ENCODE data around the gene MCEMP1. TPM values are rescaled to one million over a fixed set of nuclear protein-coding genes. Genes with fewer than 3 reads are reported as not detected.

MCEMP1 gene
- polyA plus RNA-seq, 3 donors, result 0.21 to 0.53 (median 0.21) TPM

DNA sequence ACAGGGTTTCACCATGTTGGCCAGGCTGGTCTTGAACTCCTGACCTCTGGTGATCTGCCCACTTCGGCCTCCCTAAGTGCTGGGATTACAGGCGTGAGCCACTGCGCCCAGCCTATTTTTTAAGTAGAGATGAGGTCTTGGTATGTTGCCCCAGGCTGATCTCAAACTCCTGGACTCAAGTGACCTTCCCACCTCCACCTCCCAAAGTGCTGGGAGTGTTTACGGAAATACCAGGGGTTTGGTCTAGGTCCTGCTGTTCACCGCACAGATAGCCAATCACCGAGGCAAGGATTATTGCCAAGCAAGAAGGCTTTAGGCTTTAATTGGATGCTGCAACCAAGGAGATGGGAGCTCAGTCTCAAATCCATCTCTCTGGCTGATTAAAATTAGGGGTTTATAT, 43.5 kb downstream of the MCEMP1 start:
- no peak for DNase-seq

DNA sequence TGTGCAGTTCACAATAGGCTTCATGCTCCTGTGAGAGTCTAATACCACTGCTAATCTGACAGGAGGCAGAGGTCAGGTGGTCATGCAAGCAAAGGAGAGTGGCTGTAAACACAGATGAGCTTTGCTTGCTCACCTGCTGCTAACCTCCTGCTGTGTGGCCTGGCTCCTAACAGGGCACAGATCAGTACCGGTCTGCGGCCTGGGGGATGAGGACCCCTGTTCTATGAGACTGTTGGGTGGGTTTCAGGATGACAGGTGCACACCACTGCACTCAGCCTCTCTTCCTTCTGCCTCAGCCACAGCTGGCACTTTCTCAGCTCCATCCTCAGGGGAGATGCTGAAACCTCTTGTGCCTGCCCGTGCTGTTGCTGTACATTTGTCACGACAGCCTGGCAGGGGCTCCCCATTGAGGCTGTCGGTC, 45.4 kb downstream of the MCEMP1 start:
- DNase-seq, result no peak

DNA sequence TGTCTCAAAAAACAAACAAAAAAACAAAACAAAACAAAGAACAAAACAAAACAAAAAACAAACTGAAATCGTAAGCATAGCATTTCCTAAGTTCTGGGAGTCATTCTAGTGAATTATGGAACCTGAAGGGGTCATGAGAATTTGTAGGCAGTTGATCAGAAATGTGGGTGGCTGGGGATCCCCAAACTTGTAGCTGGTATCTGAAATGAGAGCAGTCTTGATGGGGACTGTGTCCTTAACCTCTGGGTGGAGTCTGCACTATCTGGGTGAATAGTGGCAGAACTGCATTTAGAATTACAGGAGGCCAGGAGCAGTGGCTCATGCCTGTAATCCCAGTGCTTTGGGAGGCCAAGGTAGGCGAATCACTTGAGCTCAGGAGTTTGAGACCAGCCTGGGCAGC, 48.9 kb downstream of the MCEMP1 start:
- DNase-seq, result no peak

DNA sequence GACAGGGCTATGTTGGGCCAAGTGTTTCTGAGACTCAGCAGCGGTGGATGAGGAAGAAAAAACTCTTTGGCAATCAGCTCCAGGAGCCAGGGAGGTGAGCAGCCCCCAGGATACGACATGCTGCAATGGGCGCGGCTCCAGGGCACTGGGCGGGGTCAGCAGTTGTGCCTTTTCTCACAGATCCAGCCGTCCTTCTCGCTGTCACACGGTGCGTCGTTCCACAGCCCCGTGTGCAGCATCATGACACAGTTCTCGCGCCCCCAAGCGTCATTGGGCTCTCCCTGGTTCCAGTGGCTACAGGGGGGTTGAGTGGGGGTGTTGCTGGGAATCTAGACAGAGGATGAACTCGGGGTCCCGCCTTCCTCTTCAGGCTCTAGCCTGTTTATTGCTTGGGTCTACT, 52.3 kb downstream of the MCEMP1 start:
- DNase-seq, result no peak

Other genes with a start within 250 kb of the MCEMP1 start
- 10 to 100 TPM in 1 of 3 donors, 1 to 10 TPM in 2; 7.0 to 10.8 (median 9.2) TPM for gene PEX11G, start 188.1 kb upstream of the MCEMP1 start, polyA plus RNA-seq (ENCODE audit: insufficient read length in 3 of 3)
- gene ZNF358, start 161.0 kb upstream of the MCEMP1 start, polyA plus RNA-seq (ENCODE audit: insufficient read length in 3 of 3), result 10 to 100 TPM; 53.7 to 70.8 (median 64.5) TPM
- 10 to 100 TPM; 18.5 to 20.0 (median 19.8) TPM for gene MCOLN1, start 154.5 kb upstream of the MCEMP1 start, polyA plus RNA-seq (ENCODE audit: insufficient read length in 3 of 3)
- 10 to 100 TPM; 42.2 to 46.0 (median 42.8) TPM for gene PNPLA6, start 141.4 kb upstream of the MCEMP1 start, polyA plus RNA-seq (ENCODE audit: insufficient read length in 3 of 3)
- 10 to 100 TPM; 25.0 to 28.6 (median 26.2) TPM for gene CAMSAP3, start 81.2 kb upstream of the MCEMP1 start, polyA plus RNA-seq (ENCODE audit: insufficient read length in 3 of 3)
- 10 to 100 TPM; 37.5 to 47.5 (median 44.2) TPM for gene XAB2, start 47.5 kb upstream of the MCEMP1 start, polyA plus RNA-seq (ENCODE audit: insufficient read length in 3 of 3)
- 100 to 1,000 TPM; 105 to 133 (median 113) TPM for gene PET100, start 47.3 kb upstream of the MCEMP1 start, polyA plus RNA-seq (ENCODE audit: insufficient read length in 3 of 3)
- gene PCP2, start 43.4 kb upstream of the MCEMP1 start, polyA plus RNA-seq (ENCODE audit: insufficient read length in 3 of 3), result 1 to 10 TPM in 2 of 3 donors, under 1 TPM in 1; 0.91 to 2.1 (median 1.0) TPM
- gene STXBP2, start 40.0 kb upstream of the MCEMP1 start, polyA plus RNA-seq (ENCODE audit: insufficient read length in 3 of 3), result 10 to 100 TPM; 61.8 to 89.2 (median 81.4) TPM
- gene RETN, start 8.0 kb upstream of the MCEMP1 start, polyA plus RNA-seq (ENCODE audit: insufficient read length in 3 of 3), result 1 to 10 TPM; 1.3 to 2.2 (median 1.4) TPM
- 10 to 100 TPM; 60.2 to 81.9 (median 65.1) TPM for gene TRAPPC5, start 3.7 kb downstream of the MCEMP1 start, polyA plus RNA-seq (ENCODE audit: insufficient read length in 3 of 3)
- under 1 TPM in 2 of 3 donors, not detected in 1; 0.12 to 0.17 TPM for gene FCER2, start 25.0 kb downstream of the MCEMP1 start, polyA plus RNA-seq (ENCODE audit: insufficient read length in 3 of 3)
- gene CLEC4G, start 55.0 kb downstream of the MCEMP1 start, polyA plus RNA-seq (ENCODE audit: insufficient read length in 3 of 3), result not detected
- gene CD209, start 70.4 kb downstream of the MCEMP1 start, polyA plus RNA-seq (ENCODE audit: insufficient read length in 3 of 3), result 1 to 10 TPM in 2 of 3 donors, under 1 TPM in 1; 1.00 to 1.9 (median 1.5) TPM
- gene CLEC4M, start 86.2 kb downstream of the MCEMP1 start, polyA plus RNA-seq (ENCODE audit: insufficient read length in 3 of 3), result 1 to 10 TPM; 2.4 to 3.9 (median 3.9) TPM
- gene EVI5L, start 153.1 kb downstream of the MCEMP1 start, polyA plus RNA-seq (ENCODE audit: insufficient read length in 3 of 3), result 10 to 100 TPM; 17.1 to 18.4 (median 18.2) TPM
- 10 to 100 TPM in 1 of 3 donors, 1 to 10 TPM in 2; 9.0 to 10.1 (median 9.6) TPM for gene PRR36, start 197.3 kb downstream of the MCEMP1 start, polyA plus RNA-seq (ENCODE audit: insufficient read length in 3 of 3)
- gene LRRC8E, start 211.4 kb downstream of the MCEMP1 start, polyA plus RNA-seq (ENCODE audit: insufficient read length in 3 of 3), result 1 to 10 TPM; 2.8 to 4.1 (median 3.9) TPM
- gene MAP2K7, start 226.8 kb downstream of the MCEMP1 start, polyA plus RNA-seq (ENCODE audit: insufficient read length in 3 of 3), result 10 to 100 TPM; 31.3 to 40.5 (median 36.4) TPM
- 1 to 10 TPM in 1 of 3 donors, under 1 TPM in 2; 0.70 to 1.3 (median 0.97) TPM for gene TGFBR3L, start 237.7 kb downstream of the MCEMP1 start, polyA plus RNA-seq (ENCODE audit: insufficient read length in 3 of 3)
- gene SNAPC2, start 243.2 kb downstream of the MCEMP1 start, polyA plus RNA-seq (ENCODE audit: insufficient read length in 3 of 3), result 10 to 100 TPM; 15.7 to 24.0 (median 23.0) TPM
- gene CTXN1, start 249.0 kb downstream of the MCEMP1 start, polyA plus RNA-seq (ENCODE audit: insufficient read length in 3 of 3), result 10 to 100 TPM; 26.8 to 41.4 (median 35.9) TPM